ENCODE results near the gene NCLN. TPM values are rescaled to one million over a fixed set of nuclear protein-coding genes. Genes with fewer than 3 reads are reported as not detected.

Gene NCLN
- polyA plus RNA-seq, 3 donors = 28.6 to 60.9 (median 34.5) TPM

GRCh38 chr19:3150739-3151329 is 34.9 kb upstream of the NCLN start:
- intact Hi-C loops (cut with micrococcal nuclease) = no loop called here
- no peak overlapping the region for H3K4me2 ChIP-seq (replicated peaks; ENCODE audit: extremely low read depth, low read length, poor library complexity, severe bottlenecking)
- H4K20me1 ChIP-seq (ENCODE audit: insufficient read depth, low read length) = peaks cover 92% of the 10 kb centered on the region
- H3K79me2 ChIP-seq (ENCODE audit: insufficient read depth, low read length) = peaks cover 34% of the 10 kb centered on the region
- no peaks in the 10 kb centered on the region for H3K9me3 ChIP-seq (replicated peaks in 1 of 2; ENCODE audit: control insufficient read depth in 1 of 2, insufficient read depth in 1 of 2, low read length in 2 of 2)
- DNase-seq = no peak
- peaks cover 32 to 37% of the 10 kb centered on the region in 2 donors for H3K36me3 Mint-ChIP-seq
- peaks cover 0 to 4% (median 2%) of the 10 kb centered on the region in 3 donors for H3K27me3 Mint-ChIP-seq (ENCODE audit: low read depth in 3 of 3)
- 100% methylated on average over 3 of the region's 5 CpGs for WGBS (ENCODE audit: insufficient coverage)
- H3K36me3 ChIP-seq (replicated peaks in 1 of 2; ENCODE audit: control insufficient read depth in 1 of 2, insufficient read depth in 2 of 2, low read length in 2 of 2) = peaks cover 59 to 72% of the 10 kb centered on the region in 2 donors
- no peaks in the 10 kb centered on the region for H3K9me3 Mint-ChIP-seq
- H2AFZ ChIP-seq (ENCODE audit: insufficient read depth, low read depth, low read length, poor library complexity, severe bottlenecking) = no peak overlapping the region
- H3K27ac Mint-ChIP-seq = peak overlapping the region in 2 of 7 donors; percentile 7 to 45
- no peak overlapping the region for H3K4me3 ChIP-seq (replicated peaks in 1 of 3; ENCODE audit: low read depth in 2 of 3, low read length in 3 of 3)
- H3K27ac ChIP-seq (ENCODE audit: low read depth in 1 of 2, low read length in 2 of 2) = no peak overlapping the region
- H3K4me1 ChIP-seq (ENCODE audit: control insufficient read depth in 1 of 2, insufficient read depth in 2 of 2, low read length in 2 of 2) = peaks cover 18 to 31% of the 10 kb centered on the region in 2 donors
- no peak overlapping the region for H3K4me3 Mint-ChIP-seq
- peaks cover 10% of the 10 kb centered on the region for H3K4me1 Mint-ChIP-seq
- H3K9ac ChIP-seq (ENCODE audit: insufficient read depth, low read length, poor library complexity, severe bottlenecking) = no peak overlapping the region
- no peaks in the 10 kb centered on the region for H3K27me3 ChIP-seq (ENCODE audit: control insufficient read depth in 2 of 2, insufficient read depth in 2 of 2, low read length in 2 of 2)
- TF ChIP-seq CTCF (IDR thresholded peaks at IDR 0.05) = no peak

GRCh38 chr19:3151563-3152418 is 33.9 kb upstream of the NCLN start:
- peaks cover 0 to 3% (median 2%) of the 10 kb centered on the region in 3 donors for H3K27me3 Mint-ChIP-seq (ENCODE audit: low read depth in 3 of 3)
- peaks cover 0 to 2% (median 0%) of the 10 kb centered on the region in 7 donors for H3K9me3 Mint-ChIP-seq
- Histone ChIP-seq H3K4me3 (replicated peaks in 1 of 3; ENCODE audit: low read depth in 2 of 3, low read length in 3 of 3) (no peak overlapping the region), H3K4me1 (ENCODE audit: control insufficient read depth in 1 of 2, insufficient read depth in 2 of 2, low read length in 2 of 2) (peaks cover 11 to 21% of the 10 kb centered on the region in 2 donors), H3K9ac (ENCODE audit: insufficient read depth, low read length, poor library complexity, severe bottlenecking) (no peak overlapping the region), H3K27me3 (ENCODE audit: control insufficient read depth in 2 of 2, insufficient read depth in 2 of 2, low read length in 2 of 2) (no peaks in the 10 kb centered on the region), H3K36me3 (replicated peaks in 1 of 2; ENCODE audit: control insufficient read depth in 1 of 2, insufficient read depth in 2 of 2, low read length in 2 of 2) (peaks cover 66 to 82% of the 10 kb centered on the region in 2 donors), H3K9me3 (replicated peaks in 1 of 2; ENCODE audit: control insufficient read depth in 1 of 2, insufficient read depth in 1 of 2, low read length in 2 of 2) (no peaks in the 10 kb centered on the region), H4K20me1 (ENCODE audit: insufficient read depth, low read length) (peaks cover 86% of the 10 kb centered on the region), H2AFZ (ENCODE audit: insufficient read depth, low read depth, low read length, poor library complexity, severe bottlenecking) (no peak overlapping the region), H3K4me2 (replicated peaks; ENCODE audit: extremely low read depth, low read length, poor library complexity, severe bottlenecking) (no peak overlapping the region), H3K27ac (ENCODE audit: low read depth in 1 of 2, low read length in 2 of 2) (no peak overlapping the region), H3K79me2 (ENCODE audit: insufficient read depth, low read length) (peaks cover 25% of the 10 kb centered on the region)
- 84% methylated on average over 14 of the region's 14 CpGs for WGBS (ENCODE audit: insufficient coverage)
- intact Hi-C loops (cut with micrococcal nuclease) = no loop called here
- TF ChIP-seq CTCF (IDR thresholded peaks at IDR 0.05) = no peak
- no peak overlapping the region for H3K27ac Mint-ChIP-seq
- H3K4me1 Mint-ChIP-seq = peaks cover 2% of the 10 kb centered on the region
- peaks cover 37 to 41% of the 10 kb centered on the region in 2 donors for H3K36me3 Mint-ChIP-seq
- DNase-seq = no peak
- no peak overlapping the region for H3K4me3 Mint-ChIP-seq

Data from CD14-positive monocyte (primary cell).